K562 (cell line): ENCODE data around the gene DOCK8. TPM values are rescaled to one million over a fixed set of nuclear protein-coding genes. Genes with fewer than 3 reads are reported as not detected.
A peak's percentile ranks its signal among the peaks of the same experiment; 100 is the strongest.

Source experiments
- ARNT ChIP-seq, 2 experiments: fragments of 450-650 bp; IDR thresholded peaks; 2 replicates each; pipeline ENCODE4 v1.6.1; 2016; ENCODE audit warnings: mild to moderate bottlenecking in 1 of 2
- ELF1 ChIP-seq: fragments of 200-800 bp; sonication (Bioruptor generic); IDR thresholded peaks from 2 replicates; pipeline ENCODE4 v1.6.1; 2016; ENCODE audit warnings: missing genetic modification characterization, missing compliant biosample characterization
- ETV1 ChIP-seq: fragments of 450-650 bp; conservative IDR thresholded peaks from 2 replicates; pipeline ENCODE4 v1.6.1; 2016; ENCODE audit warnings: missing genetic modification characterization, control low read depth, low read depth, missing compliant biosample characterization
- FOXP4 ChIP-seq: sonication (generic); formaldehyde crosslinking; IDR thresholded peaks from 2 replicates; pipeline ENCODE4 v1.8.0; 2022; ENCODE audit warnings: mild to moderate bottlenecking, missing genetic modification reagents, borderline replicate concordance
- HLTF ChIP-seq: fragments of 450-650 bp; IDR thresholded peaks from 2 replicates; pipeline ENCODE4 v1.6.1; 2016
- KDM2B ChIP-seq: fragments of 250-450 bp; sonication (Bioruptor Pico); IDR thresholded peaks from 2 replicates; pipeline ENCODE4 v1.8.0; 2021; ENCODE audit warnings: mild to moderate bottlenecking, moderate library complexity
- NEUROD1 ChIP-seq: fragments of 150-350 bp; IDR thresholded peaks from 2 replicates; pipeline ENCODE4 v1.6.1; 2014; ENCODE audit warnings: borderline replicate concordance, low read length, low read depth; ENCODE audit not compliant: partially characterized antibody
- RBM22 ChIP-seq: fragments of 200-400 bp; formaldehyde crosslinking; IDR thresholded peaks from 2 replicates; pipeline ENCODE4 v1.6.1; 2018; ENCODE audit warnings: low read length, low read depth; ENCODE audit not compliant: poor library complexity, severe bottlenecking
- SIRT6 ChIP-seq: IDR thresholded peaks from one replicate; pipeline ENCODE4 v1.6.1; 2012; ENCODE audit warnings: low read depth, mild to moderate bottlenecking, control low read depth, inconsistent platforms, low read length, moderate library complexity
- SIX5 ChIP-seq, 2 experiments: IDR thresholded peaks; 2 replicates each; pipeline ENCODE4 v1.6.1; 2011; ENCODE audit warnings: low read length in 2 of 2, borderline replicate concordance in 1 of 2, low read depth in 1 of 2, mild to moderate bottlenecking in 1 of 2, moderate library complexity in 1 of 2; ENCODE audit not compliant: insufficient read depth in 1 of 2
- SMARCA4 ChIP-seq: fragments of 450-650 bp; IDR thresholded peaks from 2 replicates; pipeline ENCODE4 v1.6.1; 2016
- SMARCB1 ChIP-seq: IDR thresholded peaks from 2 replicates; pipeline ENCODE4 v1.6.1; 2011; ENCODE audit warnings: improper control_type of control experiment, low read depth; ENCODE audit not compliant: insufficient read length
- SP1 ChIP-seq: sonication (generic); formaldehyde crosslinking; IDR thresholded peaks from 2 replicates; pipeline ENCODE4 v1.8.1; 2022; ENCODE audit warnings: mild to moderate bottlenecking, missing genetic modification reagents
- THRAP3 ChIP-seq: fragments of 450-650 bp; IDR thresholded peaks from 2 replicates; pipeline ENCODE4 v1.6.1; 2016; ENCODE audit warnings: mild to moderate bottlenecking, inconsistent platforms, borderline replicate concordance
- YY1 ChIP-seq, 3 experiments: IDR thresholded peaks; 2 replicates each; pipeline ENCODE4 v1.6.1; 2011; ENCODE audit warnings: low read length in 2 of 3, mild to moderate bottlenecking in 2 of 3, moderate library complexity in 2 of 3, borderline replicate concordance in 1 of 3, control low read depth in 1 of 3, low read depth in 1 of 3; ENCODE audit not compliant: insufficient read depth in 3 of 3, insufficient replicate concordance in 2 of 3, control insufficient read depth in 1 of 3, insufficient read length in 1 of 3; ENCODE audit errors: extremely low read depth in 1 of 3
- ZFP30 ChIP-seq: fragments of 250-450 bp; sonication (Bioruptor Pico); IDR thresholded peaks from 2 replicates; pipeline ENCODE4 v1.8.0; 2022; ENCODE audit warnings: moderate library complexity, mild to moderate bottlenecking, inconsistent platforms, borderline replicate concordance
- ZNF217 ChIP-seq: sonication (generic); formaldehyde crosslinking; IDR thresholded peaks from 2 replicates; pipeline ENCODE4 v1.8.0; 2022; ENCODE audit warnings: mild to moderate bottlenecking, missing genetic modification reagents
- ZNF586 ChIP-seq: fragments of 450-650 bp; formaldehyde crosslinking; conservative IDR thresholded peaks from 2 replicates; pipeline ENCODE4 v1.4.0; 2020; ENCODE audit warnings: mild to moderate bottlenecking, moderate library complexity
- ZNF639 ChIP-seq, 2 experiments: fragments of 200-800 bp in 1 of 2; sonication (Bioruptor generic) in 1 of 2; sonication (generic) in 1 of 2; formaldehyde crosslinking in 1 of 2; IDR thresholded peaks in 1 of 2; conservative IDR thresholded peaks in 1 of 2; 2 replicates each; pipeline versions ENCODE4 v1.5.0 to v1.6.1; 2016 to 2020; ENCODE audit warnings: missing compliant biosample characterization in 1 of 2, missing genetic modification characterization in 1 of 2, missing genetic modification reagents in 1 of 2
- polyA plus RNA-seq, 8 experiments: library from polyadenylated mRNA; depleted of rRNA in 4 of 8; stranded (reverse) in 5 of 8; unstranded in 3 of 8; fragments of >200 nt; fragmentation: Nextera tagmentation in 2 of 8; fragmentation: Illumina TruSeq in 1 of 8; extraction: Ambion mirVana in 2 of 8; extraction: Trizol in 1 of 8; gene quantifications; 2 replicates each; pipeline versions ENCODE4 v1.2.1 to v1.2.3, GENCODE V29; 2011 to 2014; ENCODE audit warnings: inconsistent platforms in 1 of 8, missing spikeins in 1 of 8
- total RNA-seq, 7 experiments: library from RNA; depleted of rRNA in 6 of 7; stranded (reverse); fragments of >200 nt in 6 of 7; fragmentation: Illumina TruSeq in 2 of 7; extraction: Trizol in 2 of 7; gene quantifications; 2 replicates each; pipeline versions ENCODE4 v1.2.1 to v1.2.3, GENCODE V29; 2011 to 2021; ENCODE audit warnings: low replicate concordance in 1 of 7
- TF ChIP-seq, protein P1 (sequence below): sonication (generic); formaldehyde crosslinking; IDR thresholded peaks from 2 replicates; pipeline ENCODE4 v1.8.0; 2022; ENCODE audit warnings: mild to moderate bottlenecking, missing genetic modification reagents

DOCK8 gene
- total and polyA plus RNA-seq, 9 of the 15 experiments (the other 6 are each of a cell fraction or from before 2014, with no cell fraction given): 14.4 to 53.8 (median 25.1) TPM

DNA sequence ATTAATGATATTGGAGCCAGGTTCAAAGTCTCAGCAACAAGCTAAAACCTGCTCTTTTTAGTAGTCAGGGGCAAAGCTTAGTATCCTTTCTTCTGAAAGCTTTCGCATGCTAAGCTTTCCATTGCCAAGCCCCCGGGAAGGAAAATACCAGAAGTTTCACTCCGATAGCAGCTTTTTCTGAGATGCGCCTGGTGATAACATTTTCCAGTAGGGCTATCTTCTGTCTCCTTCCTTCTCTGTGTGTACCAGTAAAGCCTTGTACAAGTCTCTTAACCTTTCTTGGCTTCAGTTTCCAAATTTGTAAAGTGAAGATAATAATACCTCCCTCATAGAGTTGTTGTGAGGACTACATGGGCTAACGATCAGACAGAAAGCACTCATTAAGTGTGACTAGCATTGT lies 36.7 kb downstream of the DOCK8 start (continued):
- no peak for TF ChIP-seq NEUROD1
- no peak for TF ChIP-seq HLTF
- peak; percentile 50; the same call in 1 of the 2 replicates for TF ChIP-seq ETV1 (tag)
- no peak for TF ChIP-seq ZFP30 (CRISPR knock-in tag)
- no peak for TF ChIP-seq SMARCB1
- TF ChIP-seq KDM2B (CRISPR knock-in tag): no peak
- TF ChIP-seq ZNF586 (CRISPR knock-in tag): no peak
- TF ChIP-seq ZNF217 (CRISPR knock-in tag): no peak
- no peak for TF ChIP-seq FOXP4 (CRISPR knock-in tag)
- TF ChIP-seq THRAP3: no peak
- TF ChIP-seq SIX5 (IDR thresholded peaks at IDR 0.05; ENCODE audit: borderline replicate concordance in 1 of 2, insufficient read depth in 1 of 2, low read depth in 1 of 2, low read length in 2 of 2): no peak
- peak; percentile 98 for TF ChIP-seq SMARCA4
- TF ChIP-seq RBM22: no peak
- TF ChIP-seq, protein P1, sequence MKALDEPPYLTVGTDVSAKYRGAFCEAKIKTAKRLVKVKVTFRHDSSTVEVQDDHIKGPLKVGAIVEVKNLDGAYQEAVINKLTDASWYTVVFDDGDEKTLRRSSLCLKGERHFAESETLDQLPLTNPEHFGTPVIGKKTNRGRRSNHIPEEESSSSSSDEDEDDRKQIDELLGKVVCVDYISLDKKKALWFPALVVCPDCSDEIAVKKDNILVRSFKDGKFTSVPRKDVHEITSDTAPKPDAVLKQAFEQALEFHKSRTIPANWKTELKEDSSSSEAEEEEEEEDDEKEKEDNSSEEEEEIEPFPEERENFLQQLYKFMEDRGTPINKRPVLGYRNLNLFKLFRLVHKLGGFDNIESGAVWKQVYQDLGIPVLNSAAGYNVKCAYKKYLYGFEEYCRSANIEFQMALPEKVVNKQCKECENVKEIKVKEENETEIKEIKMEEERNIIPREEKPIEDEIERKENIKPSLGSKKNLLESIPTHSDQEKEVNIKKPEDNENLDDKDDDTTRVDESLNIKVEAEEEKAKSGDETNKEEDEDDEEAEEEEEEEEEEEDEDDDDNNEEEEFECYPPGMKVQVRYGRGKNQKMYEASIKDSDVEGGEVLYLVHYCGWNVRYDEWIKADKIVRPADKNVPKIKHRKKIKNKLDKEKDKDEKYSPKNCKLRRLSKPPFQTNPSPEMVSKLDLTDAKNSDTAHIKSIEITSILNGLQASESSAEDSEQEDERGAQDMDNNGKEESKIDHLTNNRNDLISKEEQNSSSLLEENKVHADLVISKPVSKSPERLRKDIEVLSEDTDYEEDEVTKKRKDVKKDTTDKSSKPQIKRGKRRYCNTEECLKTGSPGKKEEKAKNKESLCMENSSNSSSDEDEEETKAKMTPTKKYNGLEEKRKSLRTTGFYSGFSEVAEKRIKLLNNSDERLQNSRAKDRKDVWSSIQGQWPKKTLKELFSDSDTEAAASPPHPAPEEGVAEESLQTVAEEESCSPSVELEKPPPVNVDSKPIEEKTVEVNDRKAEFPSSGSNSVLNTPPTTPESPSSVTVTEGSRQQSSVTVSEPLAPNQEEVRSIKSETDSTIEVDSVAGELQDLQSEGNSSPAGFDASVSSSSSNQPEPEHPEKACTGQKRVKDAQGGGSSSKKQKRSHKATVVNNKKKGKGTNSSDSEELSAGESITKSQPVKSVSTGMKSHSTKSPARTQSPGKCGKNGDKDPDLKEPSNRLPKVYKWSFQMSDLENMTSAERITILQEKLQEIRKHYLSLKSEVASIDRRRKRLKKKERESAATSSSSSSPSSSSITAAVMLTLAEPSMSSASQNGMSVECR (CRISPR knock-in tag): no peak
- no peak for TF ChIP-seq YY1 (IDR thresholded peaks at IDR 0.05; ENCODE audit: borderline replicate concordance in 1 of 3, control insufficient read depth in 1 of 3, extremely low read depth in 1 of 3, insufficient read depth in 3 of 3, insufficient read length in 1 of 3, insufficient replicate concordance in 2 of 3, low read depth in 1 of 3, low read length in 2 of 3)
- no peak for TF ChIP-seq SP1
- TF ChIP-seq ARNT (IDR thresholded peaks at IDR 0.05): peak in 1 of 2 experiments; percentile 50; a peak in 1 of 4 replicates
- TF ChIP-seq ZNF639 (CRISPR knock-in tag; conservative IDR thresholded peaks at IDR 0.05 in 1 of 2, IDR thresholded peaks at IDR 0.05 in 1 of 2): peak in 1 of 2 experiments; percentile 47; a peak in 1 of 4 replicates
- TF ChIP-seq SIRT6: no peak
- no peak for TF ChIP-seq ELF1 (tag)
